HepG2 (cell line): ENCODE results near the gene DLX3. TPM values are rescaled to one million over a fixed set of nuclear protein-coding genes. Genes with fewer than 3 reads are reported as not detected.

Experiments used
- ATAC-seq: fragments of 200-7000 bp; cut with Tn5 transposase; 3 replicates; pipeline ENCODE4 v1.9.1; 2020; ENCODE audit warnings: mild to moderate bottlenecking, moderate library complexity
- Bru-seq: library from RNA; stranded (reverse); fragments of 400-500 nt; gene quantifications from one replicate; lab custom pipeline; 2021; lab: Mats Ljungman, UMichigan
- BruChase-seq, 2 experiments: library from RNA; stranded (reverse); fragments of 400-500 nt; gene quantifications; one replicate each; lab custom pipeline; 2021; lab: Mats Ljungman, UMichigan
- BruUV-seq: library from RNA; stranded (reverse); fragments of 400-500 nt; replicated peaks from 2 replicates; lab custom pipeline; 2021; lab: Mats Ljungman, UMichigan
- CTCF ChIA-PET: fragments of 300-600 bp; formaldehyde crosslinking; extraction: SDS; loops from one replicate; lab custom pipeline; 2021; ENCODE audit warnings: low total read pairs, inconsistent platforms, low intra/inter-chr PET ratio; lab: Yijun Ruan, JAX
- POLR2A ChIA-PET: fragments of 350-600 bp; sonication (Branson Sonifier 250); formaldehyde crosslinking; loops from one replicate; lab custom pipeline; 2020; ENCODE audit warnings: antibody characterized with exemption, inconsistent platforms; lab: Yijun Ruan, JAX
- DNase-seq: peaks from one replicate; pipeline ENCODE4 v3.0.0-alpha.2; 2015; ENCODE audit warnings: low spot score
- FAIRE-seq: peaks from 3 replicates; lab custom pipeline; 2011; peaks lifted over from hg19 to GRCh38; lab: Jason Lieb, UNC
- H2AFZ ChIP-seq: one replicate; pipeline ENCODE4 v1.6.1; 2011; ENCODE audit warnings: low read length, inconsistent platforms
- H3K27ac ChIP-seq: fragments of 300-600 bp; 3 replicates; pipeline ENCODE4 v1.8.0; 2011; ENCODE audit warnings: mixed run types, mild to moderate bottlenecking, mixed read lengths, low read length, inconsistent platforms; ENCODE audit not compliant: insufficient read depth; ENCODE audit errors: extremely low read length
- H3K27me3 ChIP-seq, 2 experiments: fragments of 200-600 bp in 1 of 2; 2 replicates in 1 of 2; 3 replicates in 1 of 2; pipeline versions ENCODE4 v1.6.0 to v1.8.0; 2011; ENCODE audit warnings: low read length in 2 of 2, mild to moderate bottlenecking in 2 of 2, moderate library complexity in 2 of 2, inconsistent platforms in 1 of 2; ENCODE audit not compliant: insufficient read depth in 2 of 2, control insufficient read depth in 1 of 2
- H3K36me3 ChIP-seq, 2 experiments: fragments of 200-600 bp in 1 of 2; replicated peaks in 1 of 2; 2 replicates in 1 of 2; 3 replicates in 1 of 2; pipeline versions ENCODE4 v1.5.1 to v1.8.0; 2011; ENCODE audit warnings: low read length in 2 of 2, inconsistent platforms in 1 of 2; ENCODE audit not compliant: insufficient read depth in 2 of 2, control insufficient read depth in 1 of 2
- H3K4me1 ChIP-seq: 2 replicates; pipeline ENCODE4 v1.5.1; 2012; ENCODE audit warnings: low read length, inconsistent platforms; ENCODE audit not compliant: insufficient read depth
- H3K4me2 ChIP-seq: 2 replicates; pipeline ENCODE4 v1.6.0; 2011; ENCODE audit warnings: low read depth, low read length, inconsistent platforms
- H3K4me3 ChIP-seq, 3 experiments: fragments of 200-600 bp in 1 of 3; sonication (generic), shearing (Covaris generic) in 1 of 3; replicated peaks in 1 of 3; 2 replicates each; pipeline ENCODE4 v1.5.1; 2011 to 2016; ENCODE audit warnings: low read length in 3 of 3, inconsistent platforms in 2 of 3, low read depth in 2 of 3, mild to moderate bottlenecking in 2 of 3, control low read depth in 1 of 3, mixed read lengths in 1 of 3; ENCODE audit not compliant: insufficient read depth in 1 of 3
- H3K79me2 ChIP-seq: one replicate; pipeline ENCODE4 v1.6.1; 2011; ENCODE audit warnings: low read length, inconsistent platforms; ENCODE audit not compliant: insufficient read depth
- H3K9ac ChIP-seq: 2 replicates; pipeline ENCODE4 v1.6.0; 2011; ENCODE audit warnings: mild to moderate bottlenecking, low read depth, low read length, inconsistent platforms; ENCODE audit not compliant: insufficient read depth
- H3K9me3 ChIP-seq: 2 replicates; pipeline ENCODE4 v1.5.1; 2012; ENCODE audit warnings: mild to moderate bottlenecking, low read length
- H4K20me1 ChIP-seq: 2 replicates; pipeline ENCODE4 v1.6.0; 2011; ENCODE audit warnings: inconsistent platforms, mild to moderate bottlenecking, low read length, moderate library complexity; ENCODE audit not compliant: insufficient read depth
- DNMT1 ChIP-seq: sonication (generic); formaldehyde crosslinking; IDR thresholded peaks from 2 replicates; pipeline ENCODE4 v1.5.1; 2020; ENCODE audit warnings: mild to moderate bottlenecking, missing genetic modification reagents
- FOXK1 ChIP-seq: sonication (generic); formaldehyde crosslinking; IDR thresholded peaks from 2 replicates; pipeline ENCODE4 v1.4.0; 2020; ENCODE audit warnings: low read depth, missing genetic modification reagents, borderline replicate concordance
- HIC2 ChIP-seq: sonication (generic); formaldehyde crosslinking; IDR thresholded peaks from 2 replicates; pipeline ENCODE4 v1.9.0; 2022; ENCODE audit warnings: low read depth, missing genetic modification reagents
- HNRNPLL ChIP-seq: fragments of 200-400 bp; formaldehyde crosslinking; IDR thresholded peaks from 2 replicates; pipeline ENCODE4 v1.6.1; 2017; ENCODE audit warnings: mild to moderate bottlenecking, low read depth, low read length; ENCODE audit not compliant: poor library complexity, severe bottlenecking
- PCBP1 ChIP-seq: fragments of 200-400 bp; formaldehyde crosslinking; IDR thresholded peaks from 2 replicates; pipeline ENCODE4 v1.6.1; 2017; ENCODE audit warnings: mild to moderate bottlenecking, low read depth, low read length, borderline replicate concordance
- RAD21 ChIP-seq: fragments of 450-650 bp; formaldehyde crosslinking; IDR thresholded peaks from 2 replicates; pipeline ENCODE4 v1.5.0; 2020; ENCODE audit warnings: mild to moderate bottlenecking
- ZNF646 ChIP-seq: sonication (generic); formaldehyde crosslinking; IDR thresholded peaks from 2 replicates; pipeline ENCODE4 v1.9.0; 2021; ENCODE audit warnings: mild to moderate bottlenecking, missing genetic modification reagents
- WGBS: methylation state at CpG from one replicate; pipeline ENCODE4 v1.1.6; 2017; ENCODE audit warnings: low lambda C conversion rate; 5-methylcytosine and 5-hydroxymethylcytosine counted together
- in situ Hi-C: cut with HindIII; loops from 2 replicates; pipeline ENCODE4 v1.10.0; 2017; ENCODE audit warnings: low pct_unique_long_range_greater_than_20kb; ENCODE audit not compliant: extremely low pct_ligation_motif_present
- intact Hi-C: fragments of 100-400 bp; cut with micrococcal nuclease; formaldehyde crosslinking; loops from one replicate; pipeline ENCODE4 v1.10.0; 2022; ENCODE audit not compliant: unreplicated experiment
- long read RNA-seq, 2 experiments: library from RNA in 1 of 2; library from polyadenylated mRNA in 1 of 2; stranded (forward) in 1 of 2; unstranded in 1 of 2; transcript quantifications; one replicate each; pipeline ENCODE4 v2.0.0, GENCODE V29; 2019 to 2022
- polyA minus RNA-seq, 3 experiments: library from RNA; depleted of rRNA, polyadenylated mRNA; stranded (reverse); fragments of >200 nt; gene quantifications; 2 replicates each; pipeline ENCODE4 v1.2.3, GENCODE V29; 2011; ENCODE audit warnings: low replicate concordance in 1 of 3
- polyA plus RNA-seq, 8 experiments: library from polyadenylated mRNA; depleted of rRNA in 3 of 8; stranded (reverse) in 7 of 8; unstranded in 1 of 8; fragments of >200 nt; fragmentation: Illumina TruSeq in 4 of 8; extraction: Trizol in 4 of 8; gene quantifications; 2 replicates each; pipeline versions ENCODE4 v1.2.1 to v1.2.3, GENCODE V29; 2011 to 2016; ENCODE audit warnings: low read depth in 4 of 8, missing spikeins in 1 of 8, mixed read lengths in 1 of 8; ENCODE audit not compliant: insufficient read depth in 1 of 8
- total RNA-seq, 5 experiments: library from RNA; depleted of rRNA; stranded (reverse); fragments of >200 nt; fragmentation: Illumina TruSeq; extraction: Trizol; gene quantifications; 2 replicates each; pipeline ENCODE4 v1.2.3, GENCODE V29; 2016; ENCODE audit warnings: low read depth in 1 of 5

DLX3 gene
- total RNA-seq (2016; rRNA removed; fragmentation: Illumina TruSeq; extraction: Trizol) (not detected in 2 replicates), polyA plus RNA-seq (2011; rRNA removed) (0.03 and 0.05 TPM in 2 replicates), polyA minus RNA-seq (2011; rRNA and poly(A)+ RNA removed; ENCODE audit: low replicate concordance) (0.65 TPM in 1 of 2 replicates, not detected in the other), Bru-seq, nascent RNA (percentile 16 among the genes with signal in this experiment), BruChase-seq, experiment 1, labeled RNA remaining after a 6-hour chase (not detected), BruChase-seq, experiment 2, labeled RNA remaining after a 2-hour chase (percentile 12 among the genes with signal in this experiment)
- total RNA-seq (2016; cell fraction: cytosol; rRNA removed; fragmentation: Illumina TruSeq; extraction: Trizol; ENCODE audit: low read depth) = not detected in 2 replicates
- not detected in 2 replicates for total RNA-seq (2016; cell fraction: insoluble cytoplasmic fraction; rRNA removed; fragmentation: Illumina TruSeq; extraction: Trizol)
- not detected in 2 replicates for total RNA-seq (2016; cell fraction: membrane; rRNA removed; fragmentation: Illumina TruSeq; extraction: Trizol)
- total RNA-seq (2016; cell fraction: nucleus; rRNA removed; fragmentation: Illumina TruSeq; extraction: Trizol) = not detected in 2 replicates
- not detected in 2 replicates for polyA plus RNA-seq (2011; cell fraction: cytosol; rRNA removed)
- 0.05 and 0.23 TPM in 2 replicates for polyA plus RNA-seq (2011; cell fraction: nucleus; rRNA removed)
- not detected in 2 replicates for polyA plus RNA-seq (2012)
- not detected in 2 replicates for polyA plus RNA-seq (2016; cell fraction: cytosol; fragmentation: Illumina TruSeq; extraction: Trizol; ENCODE audit: low read depth)
- polyA plus RNA-seq (2016; cell fraction: insoluble cytoplasmic fraction; fragmentation: Illumina TruSeq; extraction: Trizol; ENCODE audit: low read depth) = 0.09 TPM in 1 of 2 replicates, not detected in the other
- polyA plus RNA-seq (2016; cell fraction: membrane; fragmentation: Illumina TruSeq; extraction: Trizol; ENCODE audit: low read depth) = not detected in 2 replicates
- polyA plus RNA-seq (2016; cell fraction: nucleus; fragmentation: Illumina TruSeq; extraction: Trizol; ENCODE audit: insufficient read depth, low read depth) = not detected in 2 replicates
- polyA minus RNA-seq (2011; cell fraction: cytosol; rRNA and poly(A)+ RNA removed) = not detected in 2 replicates
- not detected in 2 replicates for polyA minus RNA-seq (2011; cell fraction: nucleus; rRNA and poly(A)+ RNA removed)
- long read RNA-seq, experiment 1 = 0 reads
- long read RNA-seq, experiment 2 = 0 reads

- no peak for FAIRE-seq
- intact Hi-C loops = loop anchor here (5.0 kb wide), 3 partner anchors 43 to 428 kb away; partner anchors contain the start of gene SLC35B1
Measured at GRCh38 chr17:49995055-49995738, at the start of gene DLX3. Gene DLX3 (minus strand): TSS chr17:49995224. CDS start chr17:49994998, 226 bp downstream.

More at GRCh38 chr17:49995055-49995738, at the start of gene DLX3:
- Histone ChIP-seq H3K9me3 (no peaks in the 10 kb centered on the region), H3K27ac (no peak within 1 kb of the TSS), H3K79me2 (no peaks in the 10 kb centered on the region), H3K4me1 (peaks cover 49% of the 10 kb centered on the region), H3K4me3 (peak within 1 kb of the TSS in 1 of 3 experiments; percentile 73; a peak in 1 of 6 replicates), H3K27me3 (peaks cover 22 to 82% of the 10 kb centered on the region in 2 experiments), H3K36me3 (no peaks in the 10 kb centered on the region), H4K20me1 (no peaks in the 10 kb centered on the region), H3K4me2 (peak within 1 kb of the TSS; percentile 72; the same call in 1 of the 2 replicates), H3K9ac (no peak within 1 kb of the TSS), H2AFZ (no peak within 1 kb of the TSS)
- in situ Hi-C loops = loop anchor here (5.0 kb wide), 4 partner anchors 98 to 428 kb away; partner anchors contain the start of gene SLC35B1
- DNase-seq = no peak
- no TSS peak for BruUV-seq
- no peak for TF ChIP-seq FOXK1 (CRISPR knock-in tag)
- TF ChIP-seq RAD21 (CRISPR knock-in tag) = 0 out of 2 replicates have a peak, but pooled peaks have one; percentile 9
- TF ChIP-seq DNMT1 (CRISPR knock-in tag) = 0 out of 2 replicates have a peak, but pooled peaks have one; percentile 45
- TF ChIP-seq PCBP1 = 0 out of 2 replicates have a peak, but pooled peaks have one; percentile 35
- peak; percentile 12 for TF ChIP-seq HNRNPLL
- TF ChIP-seq HIC2 (CRISPR knock-in tag) = no peak
- 0 out of 2 replicates have a peak, but pooled peaks have one; percentile 38 for TF ChIP-seq ZNF646 (CRISPR knock-in tag)
- 17% methylated on average over 20 of the region's 29 CpGs for WGBS
- CTCF ChIA-PET = interaction anchor here (4.0 to 7.9 kb wide), 4 partner anchors 42 to 134 kb away, joined by 27 to 284 read pairs (median 52); no protein-coding TSS in a partner anchor
- POLR2A ChIA-PET = interaction anchor here (0.5 kb wide), 1 partner anchor 133 kb away, joined by 3 read pairs; no protein-coding TSS in a partner anchor
- ATAC-seq = no peak
